ENCODE data around the gene MAML1.

DNA sequence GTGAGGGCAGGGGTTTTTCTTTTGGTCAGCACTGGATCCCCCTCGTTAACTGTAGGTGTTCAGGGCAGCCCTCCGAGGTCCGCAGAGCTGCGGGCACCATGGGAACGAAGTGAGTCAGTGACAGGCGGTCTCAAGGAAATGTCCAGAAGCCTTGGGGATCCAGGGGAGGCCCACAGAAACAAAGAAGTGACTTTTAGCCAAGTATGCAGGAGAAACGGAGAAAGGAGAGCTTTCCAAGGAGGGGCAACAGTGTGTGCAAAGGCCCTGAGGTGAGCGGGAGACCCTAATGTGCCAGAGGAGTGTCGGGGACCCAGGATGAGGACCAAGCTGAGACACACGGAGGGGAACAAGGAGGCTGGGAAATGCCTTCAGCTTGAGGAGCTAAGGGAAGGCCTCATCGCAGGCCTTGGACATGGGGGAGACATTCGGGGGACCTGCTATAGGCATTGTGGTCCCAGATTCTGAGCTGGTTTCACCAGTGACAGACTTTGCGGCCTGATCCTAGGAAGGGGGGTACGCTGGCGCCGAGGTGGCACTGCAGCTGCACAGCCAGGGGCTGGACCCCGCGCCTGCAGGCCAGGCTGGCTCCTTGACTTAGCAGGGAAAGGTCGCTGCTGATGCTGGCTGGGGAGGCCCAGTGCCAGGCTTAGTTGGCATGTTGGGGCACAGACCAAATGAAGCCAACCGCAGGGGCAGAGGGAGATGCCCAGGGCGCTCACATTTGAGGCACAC is 64.4 kb downstream of the MAML1 start:
- TF ChIP-seq POLR2A (IDR thresholded peaks at IDR 0.05) (no peak), CTCF (IDR thresholded peaks at IDR 0.05) (no peak)

Measured in gastroesophageal sphincter (tissue), 3 donors.